SK-N-MC (cell line): Measurements from ENCODE around the gene CBLL1.

Source experiments
- EZH2 ChIP-seq: fragments of 200-600 bp; sonication (generic); IDR thresholded peaks from one replicate; pipeline ENCODE4 v1.6.1; 2017; ENCODE audit warnings: antibody characterized with exemption
- FOXP2 ChIP-seq: optimal IDR thresholded peaks from 2 replicates; pipeline ENCODE3; 2011; ENCODE audit warnings: mild to moderate bottlenecking, moderate library complexity; ENCODE audit not compliant: insufficient read depth; ENCODE audit errors: extremely low read length, control extremely low read depth
- POLR2AphosphoS5 ChIP-seq: IDR thresholded peaks from 2 replicates; pipeline ENCODE4 v1.6.1; 2012; ENCODE audit warnings: mild to moderate bottlenecking, low read depth, low read length, borderline replicate concordance

- TF ChIP-seq POLR2AphosphoS5 (no peak), EZH2 (no peak), FOXP2 (no peak)
Observed at GRCh38 chr7:107779647-107780099, 35.7 kb downstream of the CBLL1 start.
